Osteocyte (in vitro differentiated cells): ENCODE data around the gene LCAT. TPM values are rescaled to one million over a fixed set of nuclear protein-coding genes. Genes with fewer than 3 reads are reported as not detected.

Experiments
- DNase-seq: peaks from one replicate; pipeline ENCODE4 v3.0.0; 2021; ENCODE audit warnings: mixed read lengths; ENCODE audit not compliant: unreplicated experiment; ENCODE audit errors: extremely low spot score
- H3K27ac Mint-ChIP-seq: one replicate; pipeline ENCODE4 v1.8.0; 2021; ENCODE audit warnings: mild to moderate bottlenecking, mixed read lengths; ENCODE audit not compliant: unreplicated experiment
- H3K27me3 Mint-ChIP-seq: one replicate; pipeline ENCODE4 v1.8.0; 2021; ENCODE audit warnings: mixed read lengths; ENCODE audit not compliant: unreplicated experiment
- H3K36me3 Mint-ChIP-seq: one replicate; pipeline ENCODE4 v1.8.0; 2021; ENCODE audit warnings: mixed read lengths; ENCODE audit not compliant: unreplicated experiment
- H3K4me1 Mint-ChIP-seq: one replicate; pipeline ENCODE4 v1.8.0; 2021; ENCODE audit warnings: mixed read lengths; ENCODE audit not compliant: unreplicated experiment
- H3K4me3 Mint-ChIP-seq: one replicate; pipeline ENCODE4 v1.8.0; 2021; ENCODE audit warnings: mild to moderate bottlenecking, moderate library complexity, mixed read lengths; ENCODE audit not compliant: unreplicated experiment
- H3K9me3 Mint-ChIP-seq: one replicate; pipeline ENCODE4 v1.8.0; 2021; ENCODE audit warnings: mixed read lengths; ENCODE audit not compliant: unreplicated experiment
- CTCF ChIP-seq: fragments of 200-600 bp; sonication (generic); IDR thresholded peaks from 2 replicates; pipeline ENCODE4 v1.5.0; 2021; ENCODE audit warnings: antibody characterized with exemption, mild to moderate bottlenecking, moderate library complexity
- total RNA-seq: library from RNA; stranded (reverse); gene quantifications from 2 replicates; pipeline ENCODE4 v1.2.1, GENCODE V29; 2021

The LCAT gene
- total RNA-seq, 1 donor from 2014 or later = 36.9 TPM

DNA sequence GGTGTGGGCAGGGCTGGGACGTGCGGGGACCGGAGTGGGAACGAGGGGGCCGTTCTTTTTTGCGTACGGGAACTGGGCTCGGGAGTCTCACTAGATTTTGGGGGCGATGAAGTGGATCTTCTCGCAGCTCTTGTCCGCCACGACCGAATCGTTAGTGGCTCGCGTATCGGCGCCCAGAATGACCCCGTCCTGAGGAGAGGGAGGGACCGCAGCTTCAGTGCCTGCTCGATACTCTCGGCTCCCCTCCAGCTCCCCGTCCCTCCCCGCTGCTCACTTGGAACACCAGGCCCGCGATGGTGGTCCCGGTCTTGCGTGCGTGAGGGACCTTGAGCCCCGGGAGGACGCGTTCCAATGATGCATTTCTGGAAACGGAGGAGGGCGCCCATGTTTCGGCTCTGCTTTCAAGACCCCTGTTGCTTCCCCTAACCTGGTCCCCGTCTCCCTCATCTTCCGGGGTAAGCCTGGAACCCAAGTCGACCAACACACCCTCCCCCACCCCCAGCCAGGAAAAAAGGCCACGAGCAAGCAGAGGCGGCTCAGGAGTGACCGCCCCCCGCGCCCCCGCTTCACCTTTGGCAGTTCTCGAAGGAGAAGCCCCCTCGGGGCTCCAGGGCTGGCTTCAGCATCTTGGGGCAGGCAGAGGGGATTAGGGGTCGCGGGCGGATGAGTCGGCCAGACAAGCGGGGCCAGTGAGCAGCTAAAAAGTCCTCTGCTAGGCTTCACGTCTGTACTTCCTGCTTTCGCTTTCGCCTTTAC, 7.6 kb downstream of the LCAT start, which contains the start of gene PSMB10:
Gene PSMB10, minus strand, starts transcription at position 727 of the 756 bp plus-strand sequence. Its CDS starts 101 bp downstream, at position 626.
- Mint-ChIP-seq H3K4me3 (peak within 1 kb of the TSS; percentile 98), H3K27me3 (no peaks in the 10 kb centered on the region), H3K27ac (peak within 1 kb of the TSS; percentile 98), H3K4me1 (peaks cover 18% of the 10 kb centered on the region), H3K36me3 (no peaks in the 10 kb centered on the region), H3K9me3 (no peaks in the 10 kb centered on the region)
- no peak for DNase-seq
- no peak for TF ChIP-seq CTCF

GRCh38 chr16:67935402-67936123, 8.4 kb downstream of the LCAT start:
- no peaks in the 10 kb centered on the region for H3K27me3 Mint-ChIP-seq
- peak overlapping the region; percentile 98 for H3K27ac Mint-ChIP-seq
- DNase-seq = peak; percentile 94
- peak overlapping the region; percentile 98 for H3K4me3 Mint-ChIP-seq
- peaks cover 18% of the 10 kb centered on the region for H3K4me1 Mint-ChIP-seq
- no peaks in the 10 kb centered on the region for H3K36me3 Mint-ChIP-seq
- no peak for TF ChIP-seq CTCF
- no peaks in the 10 kb centered on the region for H3K9me3 Mint-ChIP-seq

DNA sequence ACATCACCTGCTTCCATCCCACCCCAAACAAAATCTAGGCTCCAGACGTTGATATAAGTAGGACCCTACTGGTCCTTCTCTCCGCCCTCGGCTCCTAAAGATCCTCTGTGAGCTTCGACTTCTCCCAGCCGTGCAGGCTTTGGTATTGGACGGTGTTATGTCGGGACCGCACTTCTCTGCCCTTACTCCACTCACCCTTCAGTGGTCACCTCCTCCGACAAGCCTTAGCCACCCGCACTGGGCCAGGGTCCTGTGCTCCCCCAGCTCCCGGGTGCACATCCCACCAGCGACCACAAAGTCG, 8.9 kb downstream of the LCAT start:
- no peaks in the 10 kb centered on the region for H3K9me3 Mint-ChIP-seq
- peaks cover 18% of the 10 kb centered on the region for H3K4me1 Mint-ChIP-seq
- peak overlapping the region; percentile 98 for H3K4me3 Mint-ChIP-seq
- DNase-seq = no peak
- peak overlapping the region; percentile 98 for H3K27ac Mint-ChIP-seq
- H3K27me3 Mint-ChIP-seq = no peaks in the 10 kb centered on the region
- no peak for TF ChIP-seq CTCF
- H3K36me3 Mint-ChIP-seq = no peaks in the 10 kb centered on the region

DNA sequence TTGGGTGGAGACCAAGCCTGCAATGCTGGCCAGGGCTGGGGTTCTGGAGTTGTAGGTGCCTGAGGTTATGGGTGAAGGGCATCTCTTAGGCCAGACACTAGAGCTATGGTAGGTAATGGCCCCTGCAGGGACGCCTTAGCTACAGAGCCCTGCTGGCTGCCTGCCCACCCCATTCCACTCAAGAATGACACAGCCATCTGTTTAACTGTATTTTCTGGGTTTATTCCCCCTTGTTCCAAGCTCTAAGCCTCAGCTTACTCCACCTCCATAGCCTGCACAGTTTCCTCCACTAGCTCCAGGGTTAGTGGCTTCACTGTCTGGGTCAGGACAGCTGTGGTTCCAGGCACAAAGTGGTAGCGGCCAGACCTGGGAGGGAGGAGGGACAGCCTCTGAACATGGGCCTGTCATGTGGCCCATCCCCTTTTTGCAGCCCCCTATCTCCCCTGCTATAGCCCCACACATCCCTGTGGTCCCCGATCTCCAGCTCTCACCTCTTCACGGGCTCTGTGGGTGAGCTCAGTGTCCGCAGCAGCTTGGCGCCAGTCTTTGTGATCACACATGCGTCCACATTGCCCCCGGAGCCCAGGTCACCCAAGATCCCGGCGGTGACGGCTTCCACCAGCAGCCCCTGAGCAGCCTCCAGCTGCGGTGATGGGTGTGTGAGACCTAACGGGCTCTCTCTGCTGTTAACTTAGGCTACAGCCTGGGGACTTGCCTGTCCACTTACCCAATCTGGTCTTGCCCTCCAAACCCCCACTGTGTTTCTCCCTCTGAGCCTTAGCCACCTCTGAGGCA, 9.4 kb downstream of the LCAT start:
- peaks cover 2% of the 10 kb centered on the region for H3K36me3 Mint-ChIP-seq
- H3K27me3 Mint-ChIP-seq = no peaks in the 10 kb centered on the region
- no peak for DNase-seq
- no peak for TF ChIP-seq CTCF
- H3K27ac Mint-ChIP-seq = peak overlapping the region; percentile 98
- no peaks in the 10 kb centered on the region for H3K9me3 Mint-ChIP-seq
- peaks cover 18% of the 10 kb centered on the region for H3K4me1 Mint-ChIP-seq
- peak overlapping the region; percentile 98 for H3K4me3 Mint-ChIP-seq
